NCI-H526 treated with DMSO at 0.1 percent for 48 hours (cell line): ENCODE results near the gene COL18A1.

ENCODE experiments used
- DNase-seq: peaks from one replicate; lab custom pipeline; 2025; lab: John Stamatoyannopoulos, UW

The COL18A1 gene

DNA sequence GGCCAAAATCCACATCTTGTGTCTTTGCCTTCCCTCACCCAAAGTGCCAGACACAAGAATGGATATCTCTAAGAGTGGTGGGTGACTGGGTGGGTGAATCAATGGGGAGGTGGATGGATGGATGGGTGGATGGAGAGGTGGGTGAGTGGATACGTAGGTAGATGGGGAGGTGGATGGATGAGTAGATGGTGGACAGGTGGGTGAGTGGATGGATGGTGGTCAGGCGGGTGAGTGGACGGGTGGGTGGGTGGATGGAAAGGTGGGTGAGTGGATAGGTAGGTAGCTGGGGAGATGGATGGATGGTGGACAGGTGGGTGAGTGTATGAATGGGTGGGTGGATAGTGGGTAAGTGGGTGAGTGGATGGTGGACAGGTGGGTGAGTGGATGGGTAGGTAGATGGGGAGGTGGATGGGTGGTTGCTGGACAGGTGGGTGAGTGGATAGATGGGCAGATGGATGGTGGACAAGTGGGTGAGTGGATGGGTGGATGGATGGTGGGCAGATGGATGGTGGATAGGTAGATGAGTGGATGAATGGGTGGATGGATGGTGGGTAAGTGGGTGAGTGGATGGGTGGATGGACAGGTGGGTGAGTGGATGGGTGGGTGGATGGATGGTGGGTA lies 103.0 kb downstream of the COL18A1 start:
- DNase-seq, result no peak

DNA sequence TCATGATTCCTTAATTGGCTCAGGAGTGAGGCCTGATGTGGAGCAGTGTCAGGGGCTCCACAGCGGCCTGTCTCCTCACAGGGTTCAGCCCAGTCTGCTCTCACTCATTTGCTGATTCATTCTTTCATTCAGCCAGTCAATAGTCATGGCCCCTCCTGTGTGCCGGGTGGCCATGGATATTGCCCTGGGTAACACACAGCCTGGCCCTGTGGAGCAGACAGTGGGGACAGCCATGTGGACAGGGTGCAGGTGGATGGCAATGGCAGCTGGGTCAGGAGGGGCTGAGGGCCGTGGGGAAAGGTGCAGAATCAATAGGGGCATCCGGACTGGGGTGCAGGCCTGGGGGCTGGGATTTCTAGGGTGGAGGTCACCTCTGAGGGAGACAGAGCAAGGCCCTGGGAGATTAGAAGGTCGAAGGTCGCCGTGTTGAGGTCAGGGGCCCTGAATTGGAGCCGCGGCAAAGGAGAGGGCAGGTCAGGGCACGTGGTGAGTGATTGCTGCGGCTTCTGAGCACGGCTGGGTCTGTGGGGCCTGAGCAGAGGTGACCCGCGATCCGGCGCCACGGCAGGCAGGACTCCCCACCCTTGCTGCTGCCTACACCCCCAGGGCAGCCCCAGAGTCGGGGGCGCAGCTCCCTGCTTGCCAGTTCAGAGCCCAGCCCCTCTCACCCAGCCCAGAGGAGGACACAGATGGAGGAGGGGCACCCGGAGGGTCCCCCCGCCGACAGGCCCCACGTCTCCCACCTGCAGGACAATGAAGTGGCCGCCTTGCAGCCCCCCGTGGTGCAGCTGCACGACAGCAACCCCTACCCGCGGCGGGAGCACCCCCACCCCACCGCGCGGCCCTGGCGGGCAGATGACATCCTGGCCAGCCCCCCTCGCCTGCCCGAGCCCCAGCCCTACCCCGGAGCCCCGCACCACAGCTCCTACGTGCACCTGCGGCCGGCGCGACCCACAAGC lies 103.9 kb downstream of the COL18A1 start:
- no peak for DNase-seq

DNA sequence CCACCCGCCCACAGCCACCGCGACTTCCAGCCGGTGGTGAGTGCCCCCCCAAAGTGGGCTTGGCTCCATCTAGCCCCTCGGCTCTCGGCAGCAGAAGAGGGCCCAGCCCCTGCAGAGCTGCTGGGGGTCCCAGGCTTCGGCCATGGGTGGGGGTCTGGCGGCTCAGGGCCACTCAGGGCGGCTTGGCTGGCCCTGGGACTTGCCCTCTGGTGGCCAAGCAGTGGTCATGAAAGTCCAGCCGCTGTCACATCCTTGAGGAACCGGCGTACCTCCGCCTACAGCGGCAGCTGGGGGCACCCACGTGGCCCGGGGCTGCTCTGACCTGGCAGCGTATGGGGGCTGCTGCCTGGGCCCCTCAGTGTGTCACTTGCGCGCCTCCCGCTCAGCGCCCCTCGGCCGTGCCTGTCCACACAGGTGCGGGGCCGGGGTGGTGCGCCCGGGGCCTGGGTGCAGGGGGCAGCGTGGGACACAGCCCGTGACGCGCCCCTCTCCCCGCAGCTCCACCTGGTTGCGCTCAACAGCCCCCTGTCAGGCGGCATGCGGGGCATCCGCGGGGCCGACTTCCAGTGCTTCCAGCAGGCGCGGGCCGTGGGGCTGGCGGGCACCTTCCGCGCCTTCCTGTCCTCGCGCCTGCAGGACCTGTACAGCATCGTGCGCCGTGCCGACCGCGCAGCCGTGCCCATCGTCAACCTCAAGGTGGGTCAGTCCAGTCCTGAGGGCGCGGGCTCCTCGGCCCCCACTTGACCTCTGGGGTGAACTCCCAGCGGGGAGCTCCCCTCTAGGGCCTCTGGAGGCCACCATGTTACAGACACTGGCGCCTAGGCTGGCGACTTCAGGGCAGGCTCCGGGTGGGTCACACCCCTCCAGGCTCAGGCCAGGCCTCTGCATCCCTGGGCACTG lies 104.9 kb downstream of the COL18A1 start:
- DNase-seq, result no peak

DNA sequence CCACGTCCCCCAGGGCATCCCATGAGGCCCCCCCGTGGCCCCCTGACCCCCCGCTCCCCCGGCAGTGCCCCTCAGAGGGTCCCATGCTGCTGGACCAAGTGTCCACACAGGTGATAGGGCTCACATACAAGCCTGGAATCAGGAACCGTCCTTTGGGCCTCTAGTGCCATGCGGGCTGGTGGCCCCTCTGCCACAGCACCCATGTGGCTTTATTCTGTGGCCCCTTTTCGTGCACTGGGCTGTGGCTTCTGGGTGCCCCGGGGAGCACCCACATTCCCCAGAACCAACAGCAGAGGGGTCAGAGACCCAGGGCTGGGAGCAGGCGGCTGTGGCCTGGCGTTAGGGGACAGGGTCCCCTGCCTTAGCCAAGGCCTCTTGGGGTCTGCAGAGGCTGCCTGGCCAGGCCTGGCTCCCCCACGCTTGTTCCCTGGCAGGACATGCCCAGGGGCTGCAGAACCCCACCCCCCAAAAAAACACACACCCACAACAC lies 105.5 kb downstream of the COL18A1 start:
- no peak for DNase-seq

DNA sequence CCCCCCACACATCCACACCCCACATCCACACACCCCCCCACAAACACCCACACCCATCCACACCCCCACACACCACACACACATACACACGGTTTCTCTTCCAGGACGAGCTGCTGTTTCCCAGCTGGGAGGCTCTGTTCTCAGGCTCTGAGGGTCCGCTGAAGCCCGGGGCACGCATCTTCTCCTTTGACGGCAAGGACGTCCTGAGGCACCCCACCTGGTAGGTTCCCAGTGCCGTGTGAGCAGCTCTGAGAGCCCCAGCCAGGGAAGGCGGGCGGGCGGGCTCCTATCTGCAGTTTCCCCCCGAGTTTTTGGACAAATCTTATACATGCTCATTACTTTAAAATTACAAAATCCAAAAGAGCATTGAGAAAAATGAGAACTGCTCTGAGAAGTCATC lies 106.0 kb downstream of the COL18A1 start:
- DNase-seq, result no peak

DNA sequence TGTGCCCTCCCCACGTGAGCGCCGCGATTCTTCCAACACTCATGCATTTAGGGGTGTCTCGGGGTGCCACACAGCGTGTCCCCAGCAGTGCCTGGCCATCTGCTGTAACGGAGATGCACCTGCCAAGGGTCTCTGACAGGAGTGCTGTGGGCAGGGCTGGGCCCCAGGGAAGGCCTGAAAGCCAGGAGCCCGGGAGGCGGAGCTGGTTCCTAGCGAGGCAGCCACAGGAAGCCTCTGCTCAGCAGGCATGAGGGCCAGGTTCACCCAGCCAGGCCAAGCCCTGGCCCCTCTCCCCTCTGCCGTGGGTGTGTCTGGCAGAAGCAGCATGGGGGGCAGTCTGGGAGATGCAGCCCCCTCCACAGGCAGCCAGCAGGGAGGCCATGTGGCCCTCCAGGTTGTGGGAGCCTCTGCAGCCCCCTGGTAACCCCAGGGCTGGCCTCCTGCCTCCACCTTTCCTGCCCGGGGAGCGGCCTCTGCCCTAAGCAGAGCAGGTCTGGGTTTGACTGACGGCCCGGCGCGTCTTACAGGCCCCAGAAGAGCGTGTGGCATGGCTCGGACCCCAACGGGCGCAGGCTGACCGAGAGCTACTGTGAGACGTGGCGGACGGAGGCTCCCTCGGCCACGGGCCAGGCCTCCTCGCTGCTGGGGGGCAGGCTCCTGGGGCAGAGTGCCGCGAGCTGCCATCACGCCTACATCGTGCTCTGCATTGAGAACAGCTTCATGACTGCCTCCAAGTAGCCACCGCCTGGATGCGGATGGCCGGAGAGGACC lies 106.9 kb downstream of the COL18A1 start:
- DNase-seq, result no peak

DNA sequence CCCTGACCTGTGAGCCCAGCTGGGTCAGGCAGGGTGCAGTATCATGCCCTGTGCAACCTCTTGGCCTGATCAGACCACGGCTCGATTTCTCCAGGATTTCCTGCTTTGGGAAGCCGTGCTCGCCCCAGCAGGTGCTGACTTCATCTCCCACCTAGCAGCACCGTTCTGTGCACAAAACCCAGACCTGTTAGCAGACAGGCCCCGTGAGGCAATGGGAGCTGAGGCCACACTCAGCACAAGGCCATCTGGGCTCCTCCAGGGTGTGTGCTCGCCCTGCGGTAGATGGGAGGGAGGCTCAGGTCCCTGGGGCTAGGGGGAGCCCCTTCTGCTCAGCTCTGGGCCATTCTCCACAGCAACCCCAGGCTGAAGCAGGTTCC lies 107.6 kb downstream of the COL18A1 start:
- no peak for DNase-seq

DNA sequence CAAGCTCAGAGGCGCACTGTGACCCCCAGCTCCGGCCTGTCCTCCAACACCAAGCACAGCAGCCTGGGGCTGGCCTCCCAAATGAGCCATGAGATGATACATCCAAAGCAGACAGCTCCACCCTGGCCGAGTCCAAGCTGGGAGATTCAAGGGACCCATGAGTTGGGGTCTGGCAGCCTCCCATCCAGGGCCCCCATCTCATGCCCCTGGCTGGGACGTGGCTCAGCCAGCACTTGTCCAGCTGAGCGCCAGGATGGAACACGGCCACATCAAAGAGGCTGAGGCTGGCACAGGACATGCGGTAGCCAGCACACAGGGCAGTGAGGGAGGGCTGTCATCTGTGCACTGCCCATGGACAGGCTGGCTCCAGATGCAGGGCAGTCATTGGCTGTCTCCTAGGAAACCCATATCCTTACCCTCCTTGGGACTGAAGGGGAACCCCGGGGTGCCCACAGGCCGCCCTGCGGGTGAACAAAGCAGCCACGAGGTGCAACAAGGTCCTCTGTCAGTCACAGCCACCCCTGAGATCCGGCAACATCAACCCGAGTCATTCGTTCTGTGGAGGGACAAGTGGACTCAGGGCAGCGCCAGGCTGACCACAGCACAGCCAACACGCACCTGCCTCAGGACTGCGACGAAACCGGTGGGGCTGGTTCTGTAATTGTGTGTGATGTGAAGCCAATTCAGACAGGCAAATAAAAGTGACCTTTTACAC lies 108.2 kb downstream of the COL18A1 start:
- DNase-seq, result no peak

DNA sequence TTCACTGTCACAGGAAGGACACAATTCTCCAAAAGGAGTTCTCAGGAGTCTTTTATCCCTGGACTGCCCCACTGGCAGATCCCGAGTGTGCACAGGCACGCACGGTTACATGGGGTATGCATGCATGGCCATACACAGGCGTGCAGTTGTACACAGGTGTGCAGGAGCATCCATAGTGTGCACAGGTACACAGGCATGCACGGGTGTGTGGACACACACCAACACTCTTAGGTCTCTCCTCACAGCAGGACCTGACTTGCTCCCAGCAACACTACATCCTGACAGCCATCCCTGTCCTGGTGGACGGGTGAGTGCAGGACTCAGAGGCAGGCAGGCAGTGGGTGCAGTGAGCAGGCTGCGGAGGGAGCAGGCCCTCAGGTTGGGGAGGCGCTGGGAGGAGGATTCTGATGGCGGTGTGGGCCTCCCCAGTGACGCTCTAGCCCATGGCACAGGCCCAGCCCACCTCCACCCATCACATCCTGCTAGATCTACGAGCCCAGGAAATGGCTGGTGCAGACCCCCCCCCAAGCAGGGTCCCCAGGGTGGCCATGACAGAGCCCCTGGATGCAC lies 108.9 kb downstream of the COL18A1 start:
- no peak for DNase-seq

DNA sequence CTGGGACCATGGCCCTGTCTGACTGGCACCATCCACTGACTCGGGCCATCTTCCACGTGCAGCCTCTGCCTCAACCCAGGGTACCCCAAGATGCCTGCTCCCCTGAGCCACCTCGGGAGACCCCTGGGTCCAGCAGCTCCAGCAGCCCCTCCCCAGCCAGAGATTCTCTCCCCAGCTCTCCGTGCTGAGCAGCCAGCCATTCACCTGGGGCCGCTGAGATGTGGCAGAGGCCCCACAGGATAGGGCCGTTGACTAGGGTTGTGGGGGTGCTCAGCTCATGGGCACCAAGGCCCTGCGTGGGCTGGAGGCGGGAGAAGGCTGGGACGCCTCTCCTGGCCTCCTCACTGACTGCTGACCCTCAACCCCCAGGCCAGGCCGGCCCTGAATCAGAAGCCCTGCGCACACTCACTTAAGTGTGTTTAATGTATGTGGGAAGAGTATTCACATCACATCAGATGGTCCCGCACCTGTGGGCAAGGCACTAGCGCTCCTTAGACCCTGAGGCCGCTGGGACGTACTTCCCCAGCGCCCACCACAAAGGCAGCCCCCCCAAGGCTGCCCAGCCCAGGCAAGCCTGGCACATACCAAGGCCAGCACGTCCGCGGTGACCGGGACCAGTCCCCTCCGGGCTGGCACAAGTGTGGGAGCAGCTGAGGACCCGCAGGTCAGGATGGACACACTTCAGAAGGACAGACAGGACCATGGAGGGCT lies 109.5 kb downstream of the COL18A1 start:
- no peak for DNase-seq

DNA sequence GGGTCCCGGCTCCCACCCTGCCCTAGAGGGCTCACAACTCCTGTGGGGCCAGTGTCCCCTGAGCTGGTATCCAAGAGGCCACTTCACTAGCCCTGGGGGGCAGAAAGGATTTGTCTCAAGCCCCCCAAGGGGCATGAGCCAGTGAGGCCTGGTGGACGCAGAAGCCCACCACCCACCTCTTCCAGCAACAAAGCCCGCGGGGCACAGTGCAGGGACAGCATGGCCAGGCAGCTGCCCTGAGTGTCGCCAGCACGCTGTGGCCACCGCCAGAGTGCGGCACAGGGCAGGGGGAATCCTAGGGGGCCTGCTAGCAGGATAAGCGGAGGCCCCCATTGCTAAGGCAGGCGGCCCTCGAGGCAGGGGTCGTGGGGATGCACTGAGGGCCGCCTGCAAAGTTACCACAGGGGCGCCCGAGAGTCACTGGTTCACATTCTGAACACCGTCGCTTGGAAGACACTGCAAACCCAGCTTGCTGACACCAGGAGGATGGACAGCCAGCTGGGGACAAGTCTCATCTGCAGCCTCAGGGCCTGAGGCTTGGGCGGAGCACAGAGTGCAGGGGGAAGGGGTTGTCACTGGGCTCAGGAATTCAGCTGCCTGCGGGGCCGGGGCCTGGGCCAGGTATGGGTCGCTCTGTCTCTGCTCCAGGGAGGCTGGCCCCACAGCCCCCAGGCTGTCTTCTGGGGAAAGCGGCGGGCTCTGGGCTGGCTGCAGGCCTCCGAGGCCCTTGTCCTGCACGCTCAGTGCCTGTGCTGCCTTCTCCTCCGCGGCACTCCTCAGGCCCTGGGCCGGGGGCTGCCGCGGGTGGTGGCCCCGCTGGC lies 110.5 kb downstream of the COL18A1 start:
- no peak for DNase-seq

DNA sequence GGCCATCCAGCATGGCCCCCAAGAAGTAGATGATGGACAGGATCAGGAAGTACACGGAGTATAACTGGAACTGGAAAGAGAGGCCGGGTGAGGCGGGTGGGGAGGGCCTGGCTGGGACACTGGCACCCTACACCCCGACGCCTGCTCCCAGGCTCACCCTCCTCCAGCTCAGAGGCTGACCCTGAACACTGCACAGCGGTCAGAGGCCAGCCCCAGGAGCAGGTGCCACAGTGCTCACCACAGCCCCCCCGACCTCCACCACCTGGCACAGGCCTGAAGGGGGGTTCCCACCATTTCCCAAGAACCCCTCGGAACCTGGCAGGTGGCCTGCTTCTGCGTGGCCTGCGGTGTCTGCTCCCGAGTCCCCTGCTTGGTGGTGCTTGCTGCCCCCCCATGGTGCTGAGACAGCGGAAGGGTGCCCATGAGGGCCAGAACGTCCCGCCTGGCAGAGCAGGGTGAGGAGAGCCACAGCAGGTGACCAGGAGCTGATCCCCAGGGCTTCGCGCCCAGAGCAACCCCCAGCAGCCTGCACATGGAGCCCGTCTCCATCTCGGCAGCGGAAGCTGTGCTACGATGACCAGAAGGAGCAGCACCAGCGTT lies 111.2 kb downstream of the COL18A1 start:
- no peak for DNase-seq

DNA sequence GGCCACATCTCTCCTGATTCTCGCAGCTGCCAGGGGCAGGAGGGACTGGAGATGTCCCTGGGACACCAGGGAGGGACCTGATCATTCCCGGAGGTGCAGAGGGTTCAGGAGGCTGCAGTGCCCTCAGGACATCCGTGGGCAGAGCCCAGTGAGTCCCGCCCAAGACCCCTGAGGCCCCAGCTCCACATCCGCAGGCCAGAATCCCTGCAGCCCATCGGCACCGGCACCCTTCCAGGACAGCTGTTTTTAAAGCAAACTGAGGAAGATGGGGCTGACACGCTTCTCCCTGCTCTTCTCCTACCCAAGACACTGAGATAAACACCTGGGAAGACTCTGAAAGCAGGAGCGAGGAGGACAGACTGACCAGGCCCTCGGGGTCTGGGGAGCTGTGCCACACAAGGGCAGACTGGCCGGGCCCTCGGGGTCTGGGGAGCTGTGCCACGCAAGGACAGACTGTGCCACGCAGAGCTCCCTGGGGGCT lies 111.7 kb downstream of the COL18A1 start:
- DNase-seq, result no peak

DNA sequence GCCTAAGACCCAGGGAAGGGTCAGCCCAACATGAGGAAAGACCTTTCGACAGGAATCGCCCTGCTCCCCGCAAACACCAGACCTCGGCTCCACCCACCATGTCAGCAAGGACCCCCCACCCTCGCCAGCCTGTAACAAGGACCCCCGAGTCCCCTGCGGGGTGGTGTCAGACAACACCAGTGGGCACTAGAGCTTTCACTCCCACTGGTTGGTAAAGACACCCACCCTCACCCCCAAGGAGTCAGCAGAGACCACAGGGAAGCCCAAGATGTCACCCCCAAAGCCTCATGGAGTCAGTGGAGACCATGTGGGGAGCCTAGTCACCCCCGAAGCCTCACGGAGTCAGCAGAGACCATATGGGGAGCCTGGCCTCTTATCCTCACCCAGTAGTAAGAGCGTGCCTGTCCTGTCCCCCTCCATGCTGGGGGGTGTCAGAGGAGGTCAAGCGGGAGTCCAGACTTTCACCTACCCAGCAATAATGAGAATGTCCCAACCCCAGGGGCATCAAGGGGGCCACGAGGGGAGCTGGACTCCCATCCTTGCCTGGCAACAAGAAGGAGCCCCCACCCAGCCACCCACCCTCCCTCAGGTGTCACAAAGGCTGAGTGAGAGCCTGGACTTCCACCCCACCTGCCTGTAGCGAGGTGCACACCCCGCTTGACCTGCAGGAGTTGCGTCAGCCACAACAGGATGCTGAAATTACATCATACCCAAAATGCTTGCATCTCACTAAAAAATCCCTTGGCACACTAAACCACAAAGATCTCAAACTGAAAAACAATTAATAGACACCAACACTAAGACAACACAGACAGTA lies 112.5 kb downstream of the COL18A1 start:
- DNase-seq, result no peak

DNA sequence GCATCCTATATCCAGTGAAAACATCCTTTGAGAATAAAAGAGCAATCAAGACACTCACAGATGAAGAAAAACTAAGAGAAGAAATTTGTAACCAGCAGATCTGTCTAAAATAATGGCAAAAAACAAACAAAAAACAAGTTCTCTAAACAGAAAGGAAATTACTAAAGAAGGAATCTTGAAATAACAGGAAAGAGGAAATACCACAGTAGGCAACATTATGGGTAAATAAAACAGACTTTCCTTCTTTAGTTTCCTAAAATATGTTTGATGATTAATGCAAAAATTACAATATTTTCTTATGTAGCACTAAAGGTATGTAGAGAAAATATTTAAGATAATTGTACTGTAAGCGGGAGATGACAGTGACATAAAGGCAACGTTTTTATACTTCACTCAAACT lies 113.8 kb downstream of the COL18A1 start:
- no peak for DNase-seq

DNA sequence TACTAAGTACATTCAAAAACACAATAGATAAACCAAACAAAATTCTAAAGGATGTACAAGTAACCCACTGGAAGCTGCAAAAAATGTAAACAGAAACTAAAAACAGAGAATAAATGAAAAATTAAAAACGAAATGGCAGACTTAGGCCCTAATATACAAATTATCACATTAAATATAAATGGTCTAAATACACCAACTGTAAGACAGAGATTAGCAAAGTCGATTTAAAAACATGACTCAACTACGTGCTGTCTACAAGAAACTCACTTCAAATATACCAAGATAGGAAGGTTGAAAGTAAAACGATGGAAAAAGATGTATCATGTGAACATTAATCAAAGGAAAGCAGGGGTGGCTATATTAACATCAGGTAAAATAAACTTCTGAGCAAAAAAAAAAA lies 114.2 kb downstream of the COL18A1 start:
- no peak for DNase-seq

DNA sequence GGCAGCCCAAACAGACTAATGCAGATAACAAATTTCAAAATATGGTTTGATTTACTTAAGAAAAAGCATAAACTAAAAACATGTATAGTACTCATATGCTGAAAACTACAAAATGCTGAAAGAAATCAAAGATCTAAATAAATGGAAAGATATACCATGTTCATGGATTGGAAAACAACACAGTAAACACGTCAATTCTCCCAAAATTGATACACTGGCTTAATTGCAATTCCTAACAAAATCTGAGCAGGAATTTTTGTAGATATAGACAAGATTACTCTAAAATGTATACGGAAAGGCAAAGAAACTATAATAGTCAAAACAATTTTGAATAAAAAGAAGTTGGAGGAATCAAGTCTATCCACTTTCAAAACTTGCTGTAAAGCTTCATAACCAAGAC lies 116.3 kb downstream of the COL18A1 start:
- no peak for DNase-seq

DNA sequence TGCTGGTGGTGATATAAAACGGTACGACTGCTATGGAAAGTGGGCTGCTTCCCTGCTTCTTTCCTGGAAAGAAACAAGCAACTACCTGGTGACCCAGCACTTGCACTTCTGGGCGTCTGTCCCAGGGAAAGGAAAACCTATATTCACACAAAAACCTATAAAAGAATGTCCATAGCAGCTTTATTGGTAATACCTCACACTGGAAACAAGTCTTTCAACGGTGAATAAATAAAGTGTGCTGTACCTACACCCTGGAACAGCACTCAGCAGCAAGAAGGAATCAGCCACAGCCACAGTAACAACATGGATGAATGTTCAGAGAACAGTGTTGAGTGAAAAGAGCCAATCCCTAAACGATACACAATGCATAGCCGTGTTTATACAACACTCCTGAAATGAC lies 117.4 kb downstream of the COL18A1 start:
- DNase-seq, result no peak
